A204.1 (cell line): ENCODE results near the gene UST.
"Not testable (repeated sequence)": the region's sequence is repeated elsewhere in the genome, so short reads cannot be mapped to it uniquely, and the experiment has no call there.

ENCODE experiments used
- FAIRE-seq: peaks from 2 replicates; lab custom pipeline; 2012; peaks lifted over from hg19 to GRCh38; lab: Jason Lieb, UNC

UST gene

GRCh38 chr6:148736774-148737412 is 9.9 kb upstream of the UST start:
- FAIRE-seq, result no peak

DNA sequence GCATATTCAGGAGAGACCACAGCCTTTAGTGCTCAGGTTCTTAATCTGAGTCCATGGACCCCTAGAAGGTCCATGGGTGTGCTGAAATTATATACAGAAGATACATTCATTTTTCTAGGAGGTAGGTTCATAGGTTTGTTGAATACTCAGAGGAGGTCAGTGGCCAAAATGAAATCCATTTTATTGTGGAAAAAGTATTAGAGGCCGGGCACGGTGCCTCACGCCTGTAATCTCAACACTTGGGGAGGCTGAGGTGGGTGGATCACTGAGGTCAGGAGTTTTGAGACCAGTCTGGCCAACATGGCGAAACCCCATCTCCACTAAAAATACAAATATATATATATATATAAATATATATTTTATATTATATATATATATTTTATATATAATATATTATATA is 9.0 kb upstream of the UST start:
- FAIRE-seq, result no peak

- no peak for FAIRE-seq
Measured at GRCh38 chr6:148738946-148739821, 7.6 kb upstream of the UST start.

DNA sequence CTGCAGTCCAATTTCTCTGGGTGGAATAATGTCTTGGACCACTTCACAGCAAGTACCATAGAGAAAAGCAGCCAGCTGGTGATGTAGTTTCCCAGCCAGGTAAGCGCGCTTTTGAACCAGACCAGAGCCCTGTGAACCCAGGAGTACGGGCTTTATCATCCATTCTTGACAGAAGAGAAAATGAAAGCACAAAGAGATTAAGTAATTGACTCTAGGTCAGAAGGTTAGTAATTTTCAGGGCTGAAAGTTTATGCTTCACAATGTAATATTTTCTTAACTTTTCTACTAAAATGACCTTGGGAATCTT is 7.1 kb upstream of the UST start:
- FAIRE-seq, result no peak

GRCh38 chr6:148743476-148743875 is 3.4 kb upstream of the UST start:
- no peak for FAIRE-seq

GRCh38 chr6:148745926-148746325 is 904 bp upstream of the UST start:
- FAIRE-seq, result no peak

DNA sequence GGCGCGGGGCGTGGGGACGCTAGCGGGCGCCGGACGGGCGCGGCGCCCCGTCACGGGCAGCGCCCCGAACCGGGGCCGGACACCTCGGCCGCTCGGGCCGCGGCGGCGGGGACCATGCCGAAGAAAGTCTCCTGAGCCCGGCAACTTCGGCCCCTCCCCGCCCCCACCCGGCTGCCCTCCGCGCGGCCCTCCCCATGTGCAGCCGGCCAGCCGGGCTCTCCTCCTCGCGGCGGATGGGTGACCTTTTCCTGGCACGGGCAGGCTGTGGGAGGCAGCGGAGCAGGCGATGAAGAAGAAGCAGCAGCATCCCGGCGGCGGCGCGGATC is 278 bp downstream of the UST start:
- FAIRE-seq, result no peak

DNA sequence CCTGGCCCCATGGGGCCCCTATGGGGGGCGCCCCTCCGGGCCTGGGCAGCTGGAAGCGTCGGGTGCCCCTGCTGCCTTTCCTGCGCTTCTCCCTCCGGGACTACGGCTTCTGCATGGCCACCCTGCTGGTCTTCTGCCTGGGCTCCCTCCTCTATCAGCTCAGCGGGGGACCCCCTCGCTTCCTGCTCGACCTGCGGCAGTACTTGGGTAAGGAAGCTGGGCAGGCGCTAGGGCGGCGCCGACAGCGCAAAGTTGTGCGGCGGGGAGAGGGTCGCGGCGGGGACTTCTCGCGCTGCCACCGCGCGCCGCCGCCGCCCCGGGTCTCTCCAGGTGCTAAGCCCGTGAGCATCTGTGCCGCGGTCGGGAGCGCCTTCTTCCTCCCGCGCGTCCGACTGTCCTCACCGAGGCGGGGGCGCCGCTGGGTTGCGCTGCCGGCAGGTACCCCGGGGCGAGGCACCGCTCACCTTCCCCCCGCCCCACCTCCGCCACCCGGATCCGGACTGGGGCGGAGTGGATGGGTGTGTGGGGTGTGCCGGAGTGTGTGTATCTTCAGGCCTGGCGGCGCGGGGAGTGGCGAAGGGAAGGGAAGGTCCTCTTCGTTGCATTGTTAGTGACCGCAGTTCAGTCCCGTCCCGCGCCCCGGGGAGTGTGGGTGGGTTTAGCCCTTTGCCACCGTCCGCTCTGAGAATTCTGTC is 788 bp downstream of the UST start:
- no peak for FAIRE-seq

- FAIRE-seq, result no peak
Measured at GRCh38 chr6:148749674-148750073, 2.8 kb downstream of the UST start.

DNA sequence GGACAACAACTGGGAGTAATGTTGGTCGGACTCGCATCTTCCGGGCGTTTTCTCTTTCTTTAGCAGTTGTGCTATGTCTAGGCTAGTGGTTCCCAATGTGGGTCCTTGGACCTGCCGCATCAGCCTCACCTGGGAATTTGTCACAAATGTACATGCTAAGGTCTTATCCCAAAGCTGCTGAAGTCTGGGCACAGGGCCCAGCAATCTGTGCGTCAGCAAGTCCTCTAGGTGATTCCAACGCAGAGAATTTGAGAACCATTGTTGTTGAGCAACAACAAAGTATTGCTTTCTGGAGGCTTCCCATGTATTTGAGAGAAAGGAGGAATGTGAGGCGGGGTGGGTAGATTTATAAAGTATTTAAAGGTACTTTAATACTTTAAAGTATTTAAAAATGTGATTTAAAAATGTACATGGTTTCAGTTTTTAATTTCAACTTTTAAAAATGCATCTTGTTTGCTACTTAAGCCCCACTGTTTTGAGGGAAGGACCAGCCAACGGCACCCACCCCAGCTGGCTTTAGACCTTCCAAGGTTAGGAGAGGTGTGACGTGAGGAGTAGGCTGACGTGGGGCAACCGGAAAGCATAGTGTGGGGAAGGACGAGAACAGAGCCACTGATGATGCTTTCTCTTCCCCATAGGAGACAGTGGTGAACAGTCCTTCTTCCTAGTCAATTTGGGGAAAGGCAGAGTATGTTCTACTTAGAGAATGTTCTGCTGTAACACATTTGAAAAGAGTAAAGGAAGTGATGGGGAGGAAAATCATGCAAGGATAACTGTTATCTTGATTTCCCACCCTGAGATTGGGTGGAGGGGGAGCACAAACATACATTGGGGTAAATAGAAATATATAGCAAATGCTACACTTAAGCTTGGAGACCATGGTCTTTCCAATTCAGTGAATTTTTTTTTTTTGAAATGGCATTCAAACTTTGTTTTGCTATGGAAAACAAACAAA is 4.3 kb downstream of the UST start:
- FAIRE-seq, result no peak

- no peak for FAIRE-seq
Measured at GRCh38 chr6:148751793-148752170, 5.0 kb downstream of the UST start.

- not testable (repeated sequence) for FAIRE-seq
Measured at GRCh38 chr6:148755379-148755778, 8.5 kb downstream of the UST start.

DNA sequence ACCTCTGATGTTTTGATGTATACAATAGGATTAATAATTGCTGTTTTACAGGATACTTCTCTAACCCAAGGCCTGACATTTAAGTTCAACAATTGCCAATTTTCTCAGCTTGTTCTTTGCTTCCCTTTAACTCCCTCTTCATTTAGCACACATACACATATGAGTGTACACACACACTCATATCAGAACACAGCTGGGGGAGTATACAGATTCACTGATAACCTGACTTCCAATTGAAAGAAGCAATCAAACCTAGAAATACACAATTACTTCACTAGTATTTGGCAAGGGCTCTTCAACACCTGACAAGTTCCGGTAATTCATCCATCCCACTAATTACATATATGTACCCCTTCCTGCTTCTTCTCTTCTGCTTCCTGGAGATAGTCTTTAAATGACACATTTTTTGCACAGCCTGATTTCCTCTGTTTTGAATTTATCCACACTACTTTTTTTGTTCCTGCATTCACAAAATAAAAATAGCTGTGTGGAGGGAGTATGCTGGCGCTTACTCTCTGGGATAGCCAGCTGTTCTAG is 11.2 kb downstream of the UST start:
- no peak for FAIRE-seq

DNA sequence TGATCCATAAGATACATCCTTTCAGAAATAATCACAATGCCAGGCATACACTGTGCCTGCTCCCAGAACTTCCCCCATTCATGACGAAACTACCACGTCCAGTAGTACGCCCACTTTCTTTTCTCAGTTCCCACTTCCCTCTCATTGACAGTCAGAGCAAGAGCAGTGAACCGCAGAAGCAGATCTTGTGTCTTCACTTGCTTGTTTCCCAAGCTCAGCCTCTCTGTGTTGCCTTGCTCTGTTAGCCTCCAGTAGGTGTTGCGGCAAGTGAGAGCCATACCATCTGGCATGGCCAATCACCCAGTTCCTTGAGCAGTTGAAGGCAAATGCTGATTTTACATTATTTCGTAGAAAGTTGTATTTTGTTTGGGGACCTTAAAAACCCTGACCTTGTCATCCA is 11.7 kb downstream of the UST start:
- FAIRE-seq, result no peak

GRCh38 chr6:148760258-148760534 is 13.4 kb downstream of the UST start:
- no peak for FAIRE-seq

GRCh38 chr6:148760568-148761526 is 14.0 kb downstream of the UST start:
- no peak for FAIRE-seq

DNA sequence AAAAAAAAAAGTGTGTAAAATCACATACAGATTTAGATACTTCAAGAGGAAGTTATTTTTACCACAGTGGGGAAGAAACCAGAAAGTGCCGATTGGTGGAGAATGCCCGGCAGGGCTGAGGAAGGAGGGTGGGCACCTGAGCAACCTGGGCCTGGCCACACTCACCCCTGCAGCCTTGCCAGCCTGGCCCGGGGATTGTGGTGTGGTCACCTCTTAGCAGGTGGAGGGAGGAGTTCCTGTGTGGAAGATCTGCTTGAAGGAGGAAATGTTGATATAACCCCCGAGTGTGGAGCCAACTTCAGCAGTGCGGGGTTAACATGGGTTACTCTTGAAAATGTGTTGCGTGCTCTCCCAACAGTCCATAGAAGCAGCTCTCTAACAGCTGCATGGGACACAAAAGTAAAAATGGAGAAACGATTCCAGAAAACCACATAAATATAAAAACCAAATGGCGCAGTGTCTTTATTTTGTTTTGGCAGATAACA is 14.7 kb downstream of the UST start:
- FAIRE-seq, result no peak

DNA sequence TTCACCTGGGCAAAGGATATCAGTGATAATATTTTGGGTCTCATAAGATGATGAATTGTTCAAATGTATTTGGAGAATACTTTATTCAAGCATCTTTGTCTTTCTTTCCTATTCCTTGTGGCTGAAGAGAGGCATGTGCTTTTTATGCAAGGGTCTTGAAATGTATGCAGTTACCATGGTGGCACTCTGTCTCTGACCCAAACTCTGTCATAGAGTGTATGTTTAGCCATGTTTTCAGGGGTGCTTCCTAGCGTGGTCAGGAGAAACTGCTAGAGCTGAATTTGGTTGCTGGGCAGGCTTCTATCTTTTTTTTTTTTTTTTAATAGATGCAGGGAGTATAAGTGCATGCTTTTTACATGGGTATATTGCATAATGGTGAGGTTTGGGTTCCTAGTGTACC is 15.4 kb downstream of the UST start:
- no peak for FAIRE-seq

DNA sequence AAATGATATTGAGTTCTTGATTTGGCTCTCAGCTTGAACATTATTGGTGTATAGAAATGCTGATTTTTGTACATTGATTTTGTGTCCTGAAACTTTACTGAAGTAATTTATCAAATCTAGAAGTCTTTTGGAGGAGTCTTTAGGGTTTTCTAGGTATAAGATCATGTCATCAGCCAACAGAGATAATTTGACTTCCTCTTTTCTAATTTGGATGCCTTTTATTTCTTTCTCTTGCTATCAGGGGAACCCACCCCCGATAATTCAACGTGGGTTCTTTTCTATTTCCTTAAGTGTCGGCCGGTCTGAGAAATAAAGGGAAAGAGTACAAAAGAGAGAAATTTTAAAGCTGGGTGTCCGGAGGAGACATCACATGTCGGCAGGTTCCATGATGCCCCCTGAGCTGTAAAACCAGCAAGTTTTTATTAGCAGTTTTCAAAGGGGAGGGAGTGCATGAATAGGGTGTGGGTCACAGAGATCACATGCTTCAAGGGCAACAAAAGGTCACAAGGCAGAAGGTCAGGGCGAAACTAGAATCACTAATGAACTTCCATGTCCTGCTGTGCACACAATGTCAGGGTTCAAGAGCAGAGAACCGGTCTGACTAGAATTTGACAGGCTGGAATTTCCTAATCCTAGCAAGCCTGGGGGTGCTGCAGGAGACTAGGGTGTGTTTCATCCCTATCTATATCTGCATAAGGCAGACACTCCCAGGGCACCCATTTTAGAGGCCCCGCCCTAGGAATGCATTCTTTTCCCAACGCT is 17.6 kb downstream of the UST start:
- FAIRE-seq, result not testable (repeated sequence)
